Tibial nerve (tissue), 4 donors: ENCODE measurements around the gene MCF2L. TPM values are rescaled to one million over a fixed set of nuclear protein-coding genes. Genes with fewer than 3 reads are reported as not detected.

ENCODE experiments used
- DNase-seq, 2 donors: peaks; one replicate each; pipeline ENCODE4 v3.0.0-alpha.2; 2019; ENCODE audit warnings: low spot score in 2 of 2
- H3K27ac ChIP-seq, 4 donors: fragments of 200-600 bp; sonication (generic) in 3 of 4; one replicate each; pipeline ENCODE4 v1.5.1; 2017 to 2019; ENCODE audit warnings: mild to moderate bottlenecking in 1 of 4
- H3K27me3 ChIP-seq, 2 donors: fragments of 200-600 bp; sonication (generic) in 1 of 2; one replicate each; pipeline versions ENCODE4 v1.5.1 to v1.6.0; 2017 to 2019
- H3K36me3 ChIP-seq, 3 donors: fragments of 200-600 bp; sonication (generic); one replicate each; pipeline ENCODE4 v1.5.1; 2018 to 2019
- H3K4me1 ChIP-seq, 4 donors: fragments of 200-600 bp; sonication (generic) in 3 of 4; one replicate each; pipeline ENCODE4 v1.5.1; 2017 to 2019
- H3K4me3 ChIP-seq, 4 donors: fragments of 200-600 bp; sonication (generic) in 3 of 4; one replicate each; pipeline ENCODE4 v1.5.1; 2017 to 2019; ENCODE audit warnings: mild to moderate bottlenecking in 1 of 4, moderate library complexity in 1 of 4
- H3K9me3 ChIP-seq, 4 donors: fragments of 200-600 bp; sonication (generic) in 3 of 4; one replicate each; pipeline ENCODE4 v1.5.1; 2017 to 2019
- EP300 ChIP-seq, 2 donors: sonication (generic); formaldehyde crosslinking; IDR thresholded peaks; one replicate each; pipeline ENCODE4 v1.6.1; 2017; ENCODE audit warnings: antibody characterized with exemption in 2 of 2, mild to moderate bottlenecking in 1 of 2
- POLR2A ChIP-seq, 2 donors: fragments of 450-650 bp; IDR thresholded peaks; one replicate each; pipeline ENCODE4 v1.6.1; 2017; ENCODE audit warnings: antibody characterized with exemption in 2 of 2, mild to moderate bottlenecking in 2 of 2, moderate library complexity in 2 of 2
- WGBS, 2 donors: methylation state at CpG; one replicate each; pipeline ENCODE4 v1.1.5; 2018; 5-methylcytosine and 5-hydroxymethylcytosine counted together
- total RNA-seq, 4 donors: library from RNA; depleted of rRNA; stranded (reverse); fragments of >200 nt; gene quantifications; one replicate each; pipeline ENCODE4 v1.1.0, GENCODE V29; 2016
- TF ChIP-seq, protein P1 (sequence below), 5 experiments: fragments of 200-600 bp in 3 of 5; fragments of 450-650 bp in 2 of 5; sonication (generic) in 3 of 5; IDR thresholded peaks; one replicate each; pipeline ENCODE4 v1.5.1; 2016 to 2019; ENCODE audit warnings: antibody characterized with exemption in 5 of 5, mild to moderate bottlenecking in 3 of 5, moderate library complexity in 2 of 5

The MCF2L gene
- total RNA-seq, 4 donors from 2014 or later, result 30.1 to 82.6 (median 45.3) TPM

DNA sequence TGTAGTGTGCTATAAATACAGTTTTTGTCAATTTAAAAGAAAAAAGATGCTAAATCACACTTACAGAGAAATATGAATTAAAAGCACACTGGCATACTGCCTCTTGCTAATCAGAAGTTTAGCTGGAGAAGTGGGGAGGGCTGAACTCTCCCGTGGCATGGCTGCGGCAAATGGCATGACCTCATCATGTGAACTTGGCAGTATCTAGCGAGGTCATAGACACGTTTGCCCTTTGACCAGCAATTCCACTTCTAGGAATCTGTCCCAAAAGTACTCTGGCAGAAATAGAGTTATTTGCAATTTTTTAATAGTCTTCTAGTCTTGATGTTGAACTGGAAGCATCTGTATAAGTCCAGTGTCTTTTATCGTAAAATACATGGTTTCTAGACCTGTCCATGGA lies 42.0 kb upstream of the MCF2L start:
- Histone ChIP-seq H3K4me3 (no peak overlapping the region), H3K27ac (no peak overlapping the region), H3K4me1 (peaks cover 0 to 11% (median 4%) of the 10 kb centered on the region in 4 donors), H3K9me3 (peaks cover 0 to 26% (median 0%) of the 10 kb centered on the region in 4 donors), H3K27me3 (peaks cover 0 to 33% of the 10 kb centered on the region in 2 donors), H3K36me3 (no peaks in the 10 kb centered on the region)
- TF ChIP-seq POLR2A (IDR thresholded peaks at IDR 0.05), result no peak
- TF ChIP-seq, protein P1, sequence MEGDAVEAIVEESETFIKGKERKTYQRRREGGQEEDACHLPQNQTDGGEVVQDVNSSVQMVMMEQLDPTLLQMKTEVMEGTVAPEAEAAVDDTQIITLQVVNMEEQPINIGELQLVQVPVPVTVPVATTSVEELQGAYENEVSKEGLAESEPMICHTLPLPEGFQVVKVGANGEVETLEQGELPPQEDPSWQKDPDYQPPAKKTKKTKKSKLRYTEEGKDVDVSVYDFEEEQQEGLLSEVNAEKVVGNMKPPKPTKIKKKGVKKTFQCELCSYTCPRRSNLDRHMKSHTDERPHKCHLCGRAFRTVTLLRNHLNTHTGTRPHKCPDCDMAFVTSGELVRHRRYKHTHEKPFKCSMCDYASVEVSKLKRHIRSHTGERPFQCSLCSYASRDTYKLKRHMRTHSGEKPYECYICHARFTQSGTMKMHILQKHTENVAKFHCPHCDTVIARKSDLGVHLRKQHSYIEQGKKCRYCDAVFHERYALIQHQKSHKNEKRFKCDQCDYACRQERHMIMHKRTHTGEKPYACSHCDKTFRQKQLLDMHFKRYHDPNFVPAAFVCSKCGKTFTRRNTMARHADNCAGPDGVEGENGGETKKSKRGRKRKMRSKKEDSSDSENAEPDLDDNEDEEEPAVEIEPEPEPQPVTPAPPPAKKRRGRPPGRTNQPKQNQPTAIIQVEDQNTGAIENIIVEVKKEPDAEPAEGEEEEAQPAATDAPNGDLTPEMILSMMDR (IDR thresholded peaks at IDR 0.05), result no peak
- no peak for TF ChIP-seq EP300 (IDR thresholded peaks at IDR 0.05)
- no peak for DNase-seq
- WGBS, 2 donors, result 49 to 52% methylated on average over 5 of the region's 5 CpGs

DNA sequence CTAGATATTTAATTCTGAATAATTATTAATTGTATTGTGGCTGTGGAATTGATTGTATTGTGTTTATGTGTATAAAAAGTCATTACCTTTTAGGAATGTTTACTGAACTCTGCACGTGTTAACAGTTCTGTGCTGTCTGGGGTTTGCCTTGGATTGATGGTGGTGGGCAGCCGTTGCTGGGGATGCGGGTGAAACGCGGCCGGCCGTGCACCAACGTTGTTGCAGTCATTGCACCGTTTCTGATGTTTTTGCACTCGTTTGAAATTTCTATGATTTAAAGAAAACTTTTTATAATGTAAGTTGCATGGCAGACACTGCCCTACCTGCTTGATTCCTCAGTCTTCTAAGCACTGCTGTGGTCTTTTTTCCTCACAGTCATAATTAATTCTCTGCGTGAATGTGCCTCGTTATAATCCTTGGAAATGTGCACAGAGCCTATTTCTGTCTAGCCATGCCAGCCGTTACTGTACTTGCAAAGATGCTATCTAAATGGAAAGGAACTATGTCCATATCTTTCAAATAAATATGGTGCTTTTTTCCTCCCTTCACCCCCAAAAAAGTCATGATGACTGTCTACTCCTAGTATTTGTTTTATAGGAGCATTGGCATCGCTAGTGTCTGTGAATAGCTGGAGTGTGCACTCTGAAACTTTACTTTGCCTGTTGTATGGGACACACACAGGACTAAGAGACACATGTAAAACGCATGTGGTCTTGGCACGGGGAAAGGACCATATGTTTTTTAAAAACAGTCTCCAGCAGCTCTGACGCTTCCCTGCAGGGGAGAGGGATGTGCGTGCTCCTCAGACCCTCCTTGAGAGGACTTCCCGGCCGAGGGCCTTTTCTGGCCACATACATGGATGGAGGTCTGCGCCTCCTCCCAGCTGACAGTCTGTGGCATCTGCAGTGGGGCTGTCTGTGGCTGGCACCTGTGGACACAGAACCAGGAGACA lies 40.7 kb upstream of the MCF2L start:
- peaks cover 0 to 33% of the 10 kb centered on the region in 2 donors for H3K27me3 ChIP-seq
- H3K4me3 ChIP-seq, result no peak overlapping the region
- WGBS, 2 donors, result 73 to 83% methylated on average over 18 to 21 of the region's 21 CpGs
- TF ChIP-seq POLR2A (IDR thresholded peaks at IDR 0.05) (no peak), EP300 (IDR thresholded peaks at IDR 0.05) (no peak)
- TF ChIP-seq, protein P1 (IDR thresholded peaks at IDR 0.05), result no peak
- no peak for DNase-seq
- peaks cover 0 to 25% (median 0%) of the 10 kb centered on the region in 4 donors for H3K9me3 ChIP-seq
- no peaks in the 10 kb centered on the region for H3K36me3 ChIP-seq
- H3K4me1 ChIP-seq, result peaks cover 0 to 11% (median 4%) of the 10 kb centered on the region in 4 donors
- no peak overlapping the region for H3K27ac ChIP-seq

DNA sequence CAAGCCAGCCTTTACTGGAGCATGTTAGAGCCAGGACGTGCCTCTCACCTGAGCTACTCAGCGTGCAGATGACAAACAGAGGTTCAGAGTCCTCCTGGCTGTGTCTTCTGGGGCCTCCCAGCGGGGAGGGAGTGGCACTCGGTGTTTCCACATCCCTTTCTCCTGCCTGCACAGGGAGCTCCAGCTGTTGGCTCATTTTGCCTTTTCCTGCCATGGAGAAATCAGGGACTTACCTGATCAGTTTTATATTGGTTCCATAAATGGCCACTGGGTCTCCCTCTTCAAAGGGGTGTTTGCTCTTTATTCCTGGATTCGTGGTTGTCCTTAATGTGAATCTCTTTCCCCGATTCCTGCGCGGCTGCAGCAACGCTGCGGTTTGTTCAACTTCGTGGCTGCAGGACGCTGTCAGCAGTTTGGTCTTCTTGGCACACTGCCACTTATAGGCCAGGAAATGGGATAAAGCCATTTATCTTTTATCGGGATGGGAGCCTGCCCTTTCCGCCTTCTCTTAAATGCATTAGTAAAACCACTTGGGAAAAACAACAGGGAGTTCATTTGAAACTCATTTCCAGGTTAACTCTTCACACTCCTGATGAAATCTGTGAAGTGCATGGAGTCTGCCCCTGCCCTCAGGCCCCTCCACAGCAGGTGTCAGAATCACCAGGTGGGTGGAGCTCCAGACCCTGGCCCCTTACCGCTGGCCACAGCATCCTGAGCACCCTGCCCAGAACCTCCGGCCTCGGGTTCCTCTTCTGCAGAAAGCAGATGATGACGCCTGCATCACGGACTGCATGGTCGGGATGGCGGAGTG lies 39.8 kb upstream of the MCF2L start:
- H3K27ac ChIP-seq, result no peak overlapping the region
- no peak for TF ChIP-seq EP300 (IDR thresholded peaks at IDR 0.05)
- no peak for TF ChIP-seq POLR2A (IDR thresholded peaks at IDR 0.05)
- TF ChIP-seq, protein P1 (IDR thresholded peaks at IDR 0.05), result no peak
- DNase-seq, result no peak
- no peak overlapping the region for H3K4me3 ChIP-seq
- WGBS, 2 donors, result 17 to 20% methylated on average over 20 to 21 of the region's 21 CpGs
- peaks cover 0 to 17% (median 0%) of the 10 kb centered on the region in 4 donors for H3K9me3 ChIP-seq
- H3K27me3 ChIP-seq, result peaks cover 0 to 33% of the 10 kb centered on the region in 2 donors
- no peaks in the 10 kb centered on the region for H3K36me3 ChIP-seq
- H3K4me1 ChIP-seq, result peaks cover 0 to 11% (median 4%) of the 10 kb centered on the region in 4 donors

DNA sequence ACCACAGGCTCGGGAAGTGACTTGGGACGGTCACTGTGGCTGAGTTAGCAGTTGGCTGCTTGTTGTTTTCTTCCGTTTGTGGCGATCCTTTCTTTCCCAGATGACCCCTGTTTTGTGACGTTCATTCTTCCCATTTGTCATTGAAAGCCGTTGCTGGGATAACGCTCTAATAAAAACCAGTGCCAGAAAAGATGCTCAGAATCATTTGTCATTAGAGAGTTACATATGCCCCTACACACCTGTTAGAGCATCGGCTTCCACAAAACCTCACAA lies 39.3 kb upstream of the MCF2L start:
- H3K9me3 ChIP-seq, result peaks cover 0 to 17% (median 0%) of the 10 kb centered on the region in 4 donors
- no peak for DNase-seq
- H3K27me3 ChIP-seq, result peaks cover 0 to 33% of the 10 kb centered on the region in 2 donors
- WGBS, 2 donors, result 43 to 53% methylated on average over 8 of the region's 8 CpGs
- peaks cover 0 to 11% (median 4%) of the 10 kb centered on the region in 4 donors for H3K4me1 ChIP-seq
- H3K4me3 ChIP-seq, result no peak overlapping the region
- no peaks in the 10 kb centered on the region for H3K36me3 ChIP-seq
- TF ChIP-seq POLR2A (IDR thresholded peaks at IDR 0.05), result no peak
- TF ChIP-seq, protein P1 (IDR thresholded peaks at IDR 0.05), result no peak
- no peak for TF ChIP-seq EP300 (IDR thresholded peaks at IDR 0.05)
- H3K27ac ChIP-seq, result no peak overlapping the region
